NCI-H748 (cell line): ENCODE measurements around the gene INHBE.
"Not testable (repeated sequence)": the region's sequence is repeated elsewhere in the genome, so short reads cannot be mapped to it uniquely, and the experiment has no call there.

Experiments
- DNase-seq: peaks from one replicate; lab custom pipeline; 2025; ENCODE audit not compliant: unreplicated experiment; lab: John Stamatoyannopoulos, UW

The INHBE gene

GRCh38 chr12:57496822-57497221, 41.7 kb downstream of the INHBE start:
- no peak for DNase-seq

- no peak for DNase-seq
These were observed 42.4 kb downstream of the INHBE start for GRCh38 chr12:57497223-57498131.

GRCh38 chr12:57498132-57498502, 43.0 kb downstream of the INHBE start:
- no peak for DNase-seq

- no peak for DNase-seq
These were observed 43.5 kb downstream of the INHBE start for GRCh38 chr12:57498571-57498970.

- no peak for DNase-seq
These were observed 45.1 kb downstream of the INHBE start for GRCh38 chr12:57500213-57500612.

DNA sequence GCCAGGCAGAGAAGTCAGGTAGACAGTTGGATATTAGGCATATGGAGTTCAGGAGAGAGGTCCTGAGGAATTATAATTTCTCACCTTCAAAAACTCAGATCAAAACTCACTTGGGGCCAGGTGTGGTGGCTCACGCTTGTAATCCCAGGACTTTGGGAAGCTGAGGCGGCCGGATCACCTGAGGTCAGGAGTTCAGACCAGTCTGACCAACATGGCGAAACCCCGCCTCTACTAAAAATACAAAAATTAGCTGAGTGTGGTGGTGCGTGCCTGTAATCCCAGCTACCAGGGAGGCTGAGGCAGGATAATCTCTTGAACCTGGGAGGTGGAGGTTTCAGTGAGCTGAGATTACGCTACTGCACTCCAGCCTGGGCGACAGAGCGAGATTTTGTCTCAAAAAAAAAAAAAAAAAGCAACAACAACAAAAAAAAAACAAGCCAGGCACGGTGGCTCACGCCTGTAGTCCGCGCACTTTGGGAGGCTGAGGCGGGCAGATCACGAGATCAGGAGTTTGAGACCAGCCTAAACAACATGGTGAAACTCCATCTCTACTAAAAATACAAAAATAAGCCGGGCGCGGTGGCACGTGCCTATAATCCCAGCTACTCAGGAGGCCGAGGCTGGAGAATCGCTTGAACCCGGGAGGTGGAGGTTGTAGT, 47.3 kb downstream of the INHBE start:
- DNase-seq: not testable (repeated sequence)

GRCh38 chr12:57506541-57506940, 51.4 kb downstream of the INHBE start:
- not testable (repeated sequence) for DNase-seq
